Measurements from ENCODE around the gene PRRX2. TPM values are rescaled to one million over a fixed set of nuclear protein-coding genes. Genes with fewer than 3 reads are reported as not detected.
"Not testable (repeated sequence)": the region's sequence is repeated elsewhere in the genome, so short reads cannot be mapped to it uniquely, and the experiment has no call there.

PRRX2 gene
- total and polyA plus RNA-seq, 9 of the 15 experiments (the other 6 are each of a cell fraction or from before 2014, with no cell fraction given), result 0.21 TPM; not detected in 8

DNA sequence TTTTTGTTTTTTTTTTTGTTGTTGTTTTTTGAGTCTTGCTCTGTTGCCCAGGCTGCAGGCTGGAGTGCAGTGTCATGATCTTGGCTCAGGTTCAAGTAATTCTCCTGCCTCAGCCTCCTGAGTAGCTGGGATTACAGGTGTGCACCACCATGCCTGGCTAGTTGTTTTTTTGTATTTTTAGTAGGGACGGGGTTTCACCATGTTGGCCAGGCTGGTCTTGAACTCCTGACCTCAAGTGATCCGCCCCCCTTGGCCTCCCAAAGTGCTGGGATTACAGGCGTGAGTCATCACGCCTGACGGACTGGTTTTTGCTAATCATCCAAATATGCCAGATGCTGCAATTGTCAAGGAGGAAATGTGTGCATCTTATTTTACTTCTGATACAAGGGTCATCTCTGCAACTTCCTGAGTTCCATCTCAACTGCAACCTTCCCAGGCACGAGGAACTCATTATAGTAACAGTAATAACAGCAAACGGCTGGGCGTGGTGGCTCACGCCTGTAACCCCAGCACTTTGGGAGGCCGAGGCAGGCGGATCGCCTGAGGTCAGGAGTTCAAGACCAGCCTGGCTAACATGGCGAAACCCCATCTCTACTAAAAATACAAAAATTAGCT is 97.0 kb downstream of the PRRX2 start:
- intact Hi-C loops (cut with micrococcal nuclease); H3K9me3 ChIP-seq (replicated peaks; ENCODE audit: control insufficient read depth, insufficient read depth, low read depth, low read length); H4K20me1 ChIP-seq (replicated peaks; ENCODE audit: control insufficient read depth, insufficient read depth, low read length); CTCF ChIA-PET (ENCODE audit: low intra/inter-chr PET ratio); H3K36me3 ChIP-seq (ENCODE audit: control insufficient read depth, insufficient read depth, low read length); H2AFZ ChIP-seq (ENCODE audit: low read depth, low read length); H3K27me3 ChIP-seq (ENCODE audit: control insufficient read depth in 2 of 2, insufficient read depth in 2 of 2, low read length in 2 of 2); H3K4me2 ChIP-seq (ENCODE audit: insufficient read depth, low read length); BruUV-seq (replicated peaks); H3K79me2 ChIP-seq (ENCODE audit: control insufficient read depth, insufficient read depth, low read length); in situ Hi-C loops (cut with MboI); H3K4me3 ChIP-seq; H3K27ac ChIP-seq (ENCODE audit: extremely low read depth, low read depth, low read length); H3K9ac ChIP-seq (ENCODE audit: insufficient read depth in 1 of 2, low read depth in 2 of 2, low read length in 2 of 2); H3K9me1 ChIP-seq (ENCODE audit: control insufficient read depth, insufficient read depth, low read length); TF ChIP-seq JUN (CRISPR knock-in tag; IDR thresholded peaks at IDR 0.05; ENCODE audit: borderline replicate concordance); ATF1 (CRISPR knock-in tag; IDR thresholded peaks at IDR 0.05); TOE1 (CRISPR knock-in tag; IDR thresholded peaks at IDR 0.05; ENCODE audit: borderline replicate concordance, low read depth): not testable (repeated sequence)
- peak; percentile 65 for ATAC-seq
- peak in 1 of 4 experiments; percentile 77 for DNase-seq (ENCODE audit: extremely low read depth in 1 of 4, low spot score in 3 of 4)
- peak; percentile 84 for FAIRE-seq
- peaks cover 23 to 26% of the 10 kb centered on the region in 2 experiments for H3K4me1 ChIP-seq (replicated peaks in 1 of 2; ENCODE audit: control insufficient read depth in 2 of 2, insufficient read depth in 2 of 2, low read length in 2 of 2)
- WGBS (ENCODE audit: insufficient coverage, low coverage, missing lambda C conversion rate), result 13% methylated on average over 11 of the region's 13 CpGs
- POLR2A ChIA-PET, result interaction anchor here (1.0 to 1.5 kb wide), 4 partner anchors 10 to 25 kb away, joined by 3 to 5 read pairs (median 4); no protein-coding TSS in a partner anchor
- TF ChIP-seq JUN (IDR thresholded peaks at IDR 0.05; ENCODE audit: borderline replicate concordance, low read depth, low read length) (0 out of 2 replicates have a peak, but pooled peaks have one; percentile 60), E2F8 (IDR thresholded peaks at IDR 0.05; ENCODE audit: low read depth, partially characterized antibody) (peak; percentile 60), ATF7 (IDR thresholded peaks at IDR 0.05) (peak; percentile 63), SMARCC2 (IDR thresholded peaks at IDR 0.05; ENCODE audit: low read depth) (peak; percentile 73; the same call in 1 of the 2 replicates), ARNT (IDR thresholded peaks at IDR 0.05) (0 out of 4 replicates have a peak, but pooled peaks have one; percentile 29 to 45), BCOR (IDR thresholded peaks at IDR 0.05) (peak; percentile 97), SOX6 (IDR thresholded peaks at IDR 0.05) (peak; percentile 68), HDAC1 (IDR thresholded peaks at IDR 0.05) (peak in 1 of 2 experiments; percentile 91; a peak in 2 of 4 replicates), ADNP (tag; IDR thresholded peaks at IDR 0.05) (peak; percentile 93), BRD9 (IDR thresholded peaks at IDR 0.05; ENCODE audit: low read depth, partially characterized antibody) (peak; percentile 41), EHMT2 (IDR thresholded peaks at IDR 0.05) (peak; percentile 70), ATF1 (tag; IDR thresholded peaks at IDR 0.05) (peak; percentile 36; the same call in 1 of the 2 replicates), MAFG (tag; conservative IDR thresholded peaks at IDR 0.05) (peak; percentile 84), PHF20 (IDR thresholded peaks at IDR 0.05; ENCODE audit: partially characterized antibody) (peak; percentile 32), MTA2 (IDR thresholded peaks at IDR 0.05; ENCODE audit: low read depth) (peak; percentile 36; the same call in 1 of the 2 replicates), NFE2 (IDR thresholded peaks at IDR 0.05; ENCODE audit: low read depth) (peak; percentile 63), NFIC (IDR thresholded peaks at IDR 0.05) (peak; percentile 93), ZNF316 (IDR thresholded peaks at IDR 0.05) (peak; percentile 86), TOE1 (IDR thresholded peaks at IDR 0.05; ENCODE audit: borderline replicate concordance) (peak; percentile 75), CBX3 (IDR thresholded peaks at IDR 0.05; ENCODE audit: borderline replicate concordance in 1 of 2, low read length in 2 of 2) (0 out of 3 replicates have a peak, but pooled peaks of 1 of the 2 experiments have one; percentile 54)

Data from K562 (cell line).